Omental fat pad (tissue), 4 donors: Measurements from ENCODE around the gene ARHGAP6. TPM values are rescaled to one million over a fixed set of nuclear protein-coding genes. Genes with fewer than 3 reads are reported as not detected.
A peak's percentile ranks its signal among the peaks of the same experiment; 100 is the strongest.

Experiments
- ATAC-seq: fragments of 150-250 bp; one replicate; pipeline ENCODE4 v1.9.1; 2016; ENCODE audit warnings: mild to moderate bottlenecking, moderate library complexity; ENCODE audit not compliant: low FRiP score
- DNase-seq: peaks from one replicate; pipeline ENCODE4 v3.0.0-alpha.2; 2019; ENCODE audit warnings: low spot score
- total RNA-seq, 4 donors: library from RNA; depleted of rRNA; stranded (reverse); fragments of >200 nt; gene quantifications; one replicate each; pipeline ENCODE4 v1.1.0, GENCODE V29; 2016
- TF ChIP-seq, protein P1 (sequence below), 3 donors: fragments of 450-650 bp; IDR thresholded peaks; one replicate each; pipeline ENCODE4 v1.5.1; 2016 to 2017; ENCODE audit warnings: antibody characterized with exemption in 3 of 3, mild to moderate bottlenecking in 3 of 3, moderate library complexity in 2 of 3

ARHGAP6 gene
- total RNA-seq, 4 donors from 2014 or later = 20.4 to 45.5 (median 25.1) TPM

DNA sequence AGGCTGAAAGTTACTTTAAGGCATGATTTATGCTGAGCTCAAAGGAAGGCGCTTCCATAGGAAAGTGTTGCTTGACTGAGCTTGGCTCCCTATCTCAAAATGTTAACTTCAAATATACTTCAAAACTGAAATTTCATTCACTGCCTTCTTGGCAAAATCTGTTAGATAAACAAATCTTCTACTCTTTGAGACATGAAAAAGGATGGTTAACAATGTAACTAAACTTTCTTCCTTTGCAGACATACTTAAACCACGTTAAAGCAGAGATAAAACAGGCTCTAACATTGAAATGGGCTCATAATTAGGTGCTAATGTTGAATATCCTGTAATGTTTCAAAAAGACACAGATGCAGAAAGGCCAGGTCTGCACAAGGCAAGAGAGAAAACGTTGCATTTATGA lies 262.1 kb downstream of the ARHGAP6 start:
- ATAC-seq (no peak), DNase-seq (no peak)
- TF ChIP-seq, protein P1, sequence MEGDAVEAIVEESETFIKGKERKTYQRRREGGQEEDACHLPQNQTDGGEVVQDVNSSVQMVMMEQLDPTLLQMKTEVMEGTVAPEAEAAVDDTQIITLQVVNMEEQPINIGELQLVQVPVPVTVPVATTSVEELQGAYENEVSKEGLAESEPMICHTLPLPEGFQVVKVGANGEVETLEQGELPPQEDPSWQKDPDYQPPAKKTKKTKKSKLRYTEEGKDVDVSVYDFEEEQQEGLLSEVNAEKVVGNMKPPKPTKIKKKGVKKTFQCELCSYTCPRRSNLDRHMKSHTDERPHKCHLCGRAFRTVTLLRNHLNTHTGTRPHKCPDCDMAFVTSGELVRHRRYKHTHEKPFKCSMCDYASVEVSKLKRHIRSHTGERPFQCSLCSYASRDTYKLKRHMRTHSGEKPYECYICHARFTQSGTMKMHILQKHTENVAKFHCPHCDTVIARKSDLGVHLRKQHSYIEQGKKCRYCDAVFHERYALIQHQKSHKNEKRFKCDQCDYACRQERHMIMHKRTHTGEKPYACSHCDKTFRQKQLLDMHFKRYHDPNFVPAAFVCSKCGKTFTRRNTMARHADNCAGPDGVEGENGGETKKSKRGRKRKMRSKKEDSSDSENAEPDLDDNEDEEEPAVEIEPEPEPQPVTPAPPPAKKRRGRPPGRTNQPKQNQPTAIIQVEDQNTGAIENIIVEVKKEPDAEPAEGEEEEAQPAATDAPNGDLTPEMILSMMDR (IDR thresholded peaks at IDR 0.05) = no peak

GRCh38 chrX:11401966-11402365 lies 263.8 kb downstream of the ARHGAP6 start:
- DNase-seq (no peak), ATAC-seq (no peak)
- TF ChIP-seq, protein P1 (IDR thresholded peaks at IDR 0.05) = no peak

- ATAC-seq (no peak), DNase-seq (no peak)
- TF ChIP-seq, protein P1 (IDR thresholded peaks at IDR 0.05) = no peak
Observed at GRCh38 chrX:11399489-11400094, 266.1 kb downstream of the ARHGAP6 start.

- DNase-seq = no peak
- TF ChIP-seq, protein P1 (IDR thresholded peaks at IDR 0.05) = no peak
- ATAC-seq = no peak
Observed at GRCh38 chrX:11398785-11399184, 266.9 kb downstream of the ARHGAP6 start.

DNA sequence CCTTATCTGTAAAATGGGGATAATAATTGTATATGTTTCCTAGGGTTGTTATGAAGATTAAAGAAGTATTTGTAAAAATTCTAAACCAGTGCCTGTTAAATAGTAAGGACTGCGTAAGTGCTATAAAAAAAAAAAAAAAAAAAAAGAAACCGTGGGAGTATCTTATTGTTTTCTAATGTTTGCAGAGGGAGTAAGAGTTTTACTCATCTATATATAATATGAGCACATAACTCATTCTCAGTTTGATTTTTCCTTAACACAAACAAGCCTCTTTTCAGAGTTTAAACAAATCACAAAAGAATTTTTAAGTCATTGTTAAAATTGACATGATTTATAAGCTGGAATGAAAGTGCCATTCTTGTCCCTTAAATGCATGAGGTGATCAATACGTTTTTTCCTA lies 267.6 kb downstream of the ARHGAP6 start:
- ATAC-seq (no peak), DNase-seq (no peak)
- TF ChIP-seq, protein P1 (IDR thresholded peaks at IDR 0.05) = no peak

GRCh38 chrX:11397680-11398079 lies 268.0 kb downstream of the ARHGAP6 start:
- no peak for ATAC-seq
- DNase-seq = no peak
- TF ChIP-seq, protein P1 (IDR thresholded peaks at IDR 0.05) = no peak

DNA sequence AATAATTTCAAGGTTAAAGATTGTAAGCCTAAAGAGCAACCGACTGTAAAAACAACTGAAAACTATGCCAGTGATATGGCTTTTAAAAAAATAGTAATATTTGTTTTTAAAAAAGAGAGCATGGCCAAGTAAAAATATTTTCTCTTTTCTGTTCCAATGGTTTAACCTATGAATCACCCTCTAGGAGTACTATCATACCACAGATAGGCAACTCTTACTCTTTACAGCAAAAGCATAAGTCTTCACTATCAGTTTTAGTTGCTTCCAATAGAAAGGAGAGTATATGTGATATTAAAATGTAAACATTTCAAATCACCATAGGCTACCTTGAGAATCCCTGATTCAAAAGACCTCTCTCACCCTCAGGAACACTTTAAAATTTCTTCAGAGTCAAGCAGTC lies 269.9 kb downstream of the ARHGAP6 start:
- peak; percentile 61 for ATAC-seq
- TF ChIP-seq, protein P1 (IDR thresholded peaks at IDR 0.05) = no peak

More for the DNA sequence above, 269.9 kb downstream of the ARHGAP6 start:
- DNase-seq = no peak
